ENCODE data around the gene VPS35. TPM values are rescaled to one million over a fixed set of nuclear protein-coding genes. Genes with fewer than 3 reads are reported as not detected.

Gene VPS35
- total RNA-seq, 1 experiment from 2014 or later: 200 TPM

GRCh38 chr16:46714797-46715591, 26.0 kb upstream of the VPS35 start:
- in situ Hi-C loops (cut with HindIII; ENCODE audit: low sequenced_read_pairs): no loop called here
- DNase-seq (ENCODE audit: low spot score): no peak

- in situ Hi-C loops (cut with HindIII; ENCODE audit: low sequenced_read_pairs): no loop called here
- no peak for DNase-seq (ENCODE audit: low spot score)
These were observed 24.7 kb upstream of the VPS35 start for GRCh38 chr16:46713634-46714033.

- no peak for DNase-seq (ENCODE audit: low spot score)
- in situ Hi-C loops (cut with HindIII; ENCODE audit: low sequenced_read_pairs): no loop called here
These were observed 23.9 kb upstream of the VPS35 start for GRCh38 chr16:46712911-46713310.

- in situ Hi-C loops (cut with HindIII; ENCODE audit: low sequenced_read_pairs): no loop called here
- DNase-seq (ENCODE audit: low spot score): no peak
These were observed 22.4 kb upstream of the VPS35 start for GRCh38 chr16:46711106-46712058.

- in situ Hi-C loops (cut with HindIII; ENCODE audit: low sequenced_read_pairs): no loop called here
- no peak for DNase-seq (ENCODE audit: low spot score)
These were observed 20.6 kb upstream of the VPS35 start for GRCh38 chr16:46709469-46710005.

GRCh38 chr16:46706642-46707041, 17.7 kb upstream of the VPS35 start:
- no peak for DNase-seq (ENCODE audit: low spot score)
- in situ Hi-C loops (cut with HindIII; ENCODE audit: low sequenced_read_pairs): no loop called here

- in situ Hi-C loops (cut with HindIII; ENCODE audit: low sequenced_read_pairs): no loop called here
- DNase-seq (ENCODE audit: low spot score): no peak
These were observed 13.1 kb upstream of the VPS35 start for GRCh38 chr16:46702030-46702429.

- DNase-seq (ENCODE audit: low spot score): no peak
- in situ Hi-C loops (cut with HindIII; ENCODE audit: low sequenced_read_pairs): no loop called here
These were observed 12.6 kb upstream of the VPS35 start for GRCh38 chr16:46701615-46702014.

GRCh38 chr16:46700048-46700447, 11.1 kb upstream of the VPS35 start:
- in situ Hi-C loops (cut with HindIII; ENCODE audit: low sequenced_read_pairs): no loop called here
- DNase-seq (ENCODE audit: low spot score): no peak

GRCh38 chr16:46696957-46697356, 8.0 kb upstream of the VPS35 start:
- no peak for DNase-seq (ENCODE audit: low spot score)
- in situ Hi-C loops (cut with HindIII; ENCODE audit: low sequenced_read_pairs): no loop called here

GRCh38 chr16:46695937-46696336, 7.0 kb upstream of the VPS35 start:
- in situ Hi-C loops (cut with HindIII; ENCODE audit: low sequenced_read_pairs): no loop called here
- DNase-seq (ENCODE audit: low spot score): no peak

GRCh38 chr16:46693598-46693997, 4.6 kb upstream of the VPS35 start:
- DNase-seq (ENCODE audit: low spot score): no peak
- in situ Hi-C loops (cut with HindIII; ENCODE audit: low sequenced_read_pairs): no loop called here

- DNase-seq (ENCODE audit: low spot score): no peak
- in situ Hi-C loops (cut with HindIII; ENCODE audit: low sequenced_read_pairs): no loop called here
These were observed 2.7 kb upstream of the VPS35 start for GRCh38 chr16:46691726-46692125.

- in situ Hi-C loops (cut with HindIII; ENCODE audit: low sequenced_read_pairs): no loop called here
- no peak for DNase-seq (ENCODE audit: low spot score)
These were observed 1.6 kb upstream of the VPS35 start for GRCh38 chr16:46690281-46691178.

- in situ Hi-C loops (cut with HindIII; ENCODE audit: low sequenced_read_pairs): no loop called here
- DNase-seq (ENCODE audit: low spot score): peak; percentile 97
These were observed 645 bp upstream of the VPS35 start, which contains the start of gene ORC6 for GRCh38 chr16:46689365-46690280. TSS of gene ORC6 (plus strand) at chr16:46689659. CDS start at chr16:46689706, 47 bp downstream.

- in situ Hi-C loops (cut with HindIII; ENCODE audit: low sequenced_read_pairs): no loop called here
- DNase-seq (ENCODE audit: low spot score): peak; percentile 47
These were observed 801 bp downstream of the VPS35 start for GRCh38 chr16:46688101-46688653.

GRCh38 chr16:46687486-46687885, 1.5 kb downstream of the VPS35 start:
- in situ Hi-C loops (cut with HindIII; ENCODE audit: low sequenced_read_pairs): no loop called here
- no peak for DNase-seq (ENCODE audit: low spot score)

Measured in G401 (cell line).